AML-193 (cell line): ENCODE measurements around the gene CPED1.
A peak's percentile ranks its signal among the peaks of the same experiment; 100 is the strongest.

Experiments
- DNase-seq, 2 experiments: peaks; one replicate each; lab custom pipeline; 2025; lab: John Stamatoyannopoulos, UW

CPED1 gene

DNA sequence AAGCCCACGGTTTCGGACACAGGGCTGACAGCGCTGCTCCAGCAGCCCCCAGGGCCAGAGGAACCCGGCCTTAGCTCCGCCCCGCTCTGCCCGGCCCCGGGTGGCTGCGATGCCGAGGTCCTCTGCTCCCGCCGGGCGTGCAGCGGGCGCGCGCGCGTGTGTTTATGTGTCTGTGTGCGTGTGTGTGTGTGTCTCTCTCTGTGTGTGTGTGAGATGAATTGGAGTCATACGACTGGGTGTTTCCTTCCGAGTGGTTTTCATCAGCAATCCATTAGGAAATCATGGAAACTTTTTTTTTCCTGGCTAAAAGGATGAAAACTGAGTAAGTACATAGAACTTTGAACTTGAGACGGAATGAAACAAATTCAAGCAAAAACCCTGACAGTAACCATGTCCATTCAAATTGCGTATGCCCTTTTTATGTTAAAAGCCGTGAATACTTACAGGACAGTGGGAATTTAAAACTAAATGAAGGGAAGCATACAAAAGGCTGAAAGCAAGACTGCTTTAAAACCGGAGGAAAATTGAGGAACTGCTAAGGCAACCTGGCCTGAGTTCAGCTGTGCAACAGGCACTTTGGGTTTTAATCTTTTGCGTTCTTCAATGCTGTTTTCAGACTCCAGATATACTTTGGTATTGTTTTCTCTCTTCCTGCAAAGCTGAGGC is at the start of gene CPED1:
CPED1 (plus strand) TSS at position 121 of the 666 bp plus-strand sequence. CDS start 911 bp downstream, outside the sequence.
- DNase-seq: no peak

DNA sequence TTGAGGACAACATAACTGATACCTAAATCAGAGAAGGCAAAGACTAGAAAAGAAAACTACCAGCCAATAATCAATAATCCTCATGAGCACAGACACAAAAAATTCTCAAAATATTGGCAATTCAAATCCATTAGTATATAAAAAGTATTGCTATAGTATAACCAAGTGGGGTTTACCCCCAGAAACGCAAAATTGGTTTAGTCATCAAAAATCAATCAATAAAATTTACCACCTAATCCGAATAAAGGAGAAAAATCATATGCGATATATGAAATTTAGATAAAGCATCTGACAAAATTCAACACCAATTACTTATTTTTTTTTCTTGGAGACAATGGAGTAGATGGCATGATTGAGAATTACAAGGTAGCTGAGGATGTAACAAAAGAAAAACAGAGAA is 49.2 kb upstream of the CPED1 start:
- no peak for DNase-seq

DNA sequence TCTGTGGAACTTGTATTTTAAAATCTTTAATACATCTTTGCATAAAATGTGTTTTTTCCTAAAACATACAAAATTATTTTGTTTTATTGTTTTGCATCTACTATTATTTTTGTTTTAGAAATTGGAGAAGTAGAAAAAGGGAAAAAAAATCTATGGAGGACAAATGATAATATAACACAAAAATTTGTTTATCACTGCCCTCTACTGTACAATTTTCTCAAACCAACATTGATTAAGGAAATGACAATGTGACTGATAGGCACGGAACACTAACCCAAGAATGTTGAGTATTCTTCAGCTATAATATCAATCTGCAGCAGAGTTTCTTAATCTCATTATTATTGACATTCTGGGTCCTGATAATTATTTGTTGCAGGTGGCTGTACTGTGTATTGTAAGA is 47.4 kb upstream of the CPED1 start:
- peak; percentile 16 to 18 for DNase-seq

DNA sequence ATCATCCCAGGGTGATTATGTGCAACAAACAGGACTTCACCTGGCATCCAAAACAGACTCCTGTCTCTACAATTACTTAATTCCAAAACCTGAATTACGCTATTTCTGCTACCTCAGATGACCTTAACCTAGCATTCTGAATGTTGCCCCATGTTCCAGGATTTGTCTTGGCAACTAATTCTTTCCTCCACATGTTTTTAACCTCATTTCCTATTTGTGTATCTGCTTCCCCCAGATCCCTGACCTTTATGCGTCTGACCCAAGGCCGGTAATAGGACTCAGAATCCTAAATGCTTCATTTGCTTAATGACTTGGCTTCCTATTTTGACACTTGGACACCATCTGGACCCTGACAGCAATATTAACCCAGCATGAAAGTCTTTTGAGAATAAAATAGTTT is 46.7 kb upstream of the CPED1 start:
- DNase-seq: no peak

DNA sequence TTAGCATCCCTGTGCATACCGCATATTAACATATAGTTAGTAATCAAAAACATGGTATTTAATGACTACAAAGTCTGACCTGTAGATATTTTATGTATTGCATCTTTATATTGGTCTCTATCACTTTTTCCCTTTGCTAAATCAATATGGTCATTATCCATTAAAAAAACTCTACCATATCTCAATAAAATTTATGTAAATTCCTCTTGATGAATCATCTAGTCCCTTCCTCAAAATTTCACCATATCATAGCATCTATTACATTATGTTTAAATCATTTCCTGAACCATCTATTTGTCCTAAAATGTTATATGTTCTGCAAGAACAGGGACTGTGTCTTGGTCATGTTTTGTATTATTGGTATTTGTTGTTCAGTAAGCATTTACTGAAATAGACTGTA is 45.6 kb upstream of the CPED1 start:
- DNase-seq: no peak

DNA sequence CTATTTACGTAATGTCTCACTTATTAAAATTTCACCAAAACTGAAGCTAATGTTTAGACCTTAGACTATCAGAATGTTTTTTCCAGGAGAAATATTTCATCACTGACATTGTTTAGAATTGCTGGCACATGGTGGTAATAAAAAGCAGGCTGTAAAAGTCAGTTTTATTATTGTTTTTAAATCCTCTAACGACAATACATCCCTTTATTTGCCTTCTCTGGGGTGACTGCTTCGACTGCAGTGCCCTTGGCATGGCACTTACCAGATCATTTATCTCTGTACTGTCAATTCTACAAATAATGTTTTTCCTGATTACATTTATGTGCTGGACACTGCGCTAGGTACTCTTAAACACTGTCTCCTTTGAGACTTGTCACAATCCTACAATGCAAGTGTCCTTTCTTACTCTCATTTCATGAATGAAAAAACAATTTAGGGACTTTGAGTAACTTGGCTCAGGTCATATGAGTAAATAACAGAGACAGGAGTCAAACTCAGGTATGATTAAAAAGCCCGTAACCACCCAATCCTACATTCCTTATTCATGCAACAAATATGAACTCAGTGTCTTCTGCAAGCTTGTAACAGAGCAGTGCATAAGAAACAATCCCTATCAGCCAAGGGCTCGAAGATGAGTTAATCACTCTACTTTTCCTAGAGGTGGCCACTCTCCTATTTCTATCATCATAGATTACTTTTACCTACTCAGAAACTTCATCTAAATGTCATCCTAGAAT is 43.5 kb upstream of the CPED1 start:
- DNase-seq: no peak

DNA sequence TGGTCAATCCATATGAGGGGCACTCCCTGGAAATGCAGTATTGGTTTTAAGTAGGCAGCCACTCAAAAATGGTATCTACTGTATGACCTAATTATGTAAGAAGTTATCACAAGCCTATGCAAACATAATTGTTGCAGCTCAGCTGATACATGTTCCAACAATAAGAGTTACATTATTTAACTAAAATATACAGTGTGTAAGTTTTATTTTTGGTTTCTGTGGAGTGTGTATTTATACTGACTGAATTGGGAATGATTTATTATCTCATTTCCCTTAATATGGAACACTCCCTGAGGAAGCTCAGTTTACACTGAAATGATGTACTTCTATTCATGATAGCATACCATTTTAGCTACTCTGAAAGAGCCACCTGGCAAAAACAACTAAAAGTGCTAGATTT is 40.5 kb upstream of the CPED1 start:
- no peak for DNase-seq

DNA sequence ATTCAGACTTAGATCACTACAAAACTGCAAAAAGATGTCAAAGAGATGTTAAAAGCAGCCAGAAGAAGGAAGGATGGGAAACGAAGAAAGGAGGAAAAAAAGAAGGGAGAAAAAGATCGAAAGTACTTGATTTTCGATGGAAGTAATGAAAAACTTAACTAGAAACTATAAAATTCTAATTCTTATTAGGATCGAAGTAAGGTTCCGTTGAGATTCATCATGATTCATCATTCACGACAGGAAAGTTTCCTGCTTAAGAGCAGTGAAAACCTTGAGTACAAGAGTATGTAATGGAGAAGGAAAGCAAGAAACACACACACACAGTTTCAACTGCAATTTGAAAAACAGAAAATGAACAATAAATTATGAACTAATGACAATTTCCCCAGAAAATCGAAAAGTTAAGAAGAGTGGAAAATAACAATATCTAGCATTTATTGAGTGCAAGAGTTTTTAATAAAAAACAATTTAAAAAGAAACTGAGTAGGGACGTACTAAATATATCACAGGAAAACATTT is 39.1 kb upstream of the CPED1 start:
- no peak for DNase-seq

DNA sequence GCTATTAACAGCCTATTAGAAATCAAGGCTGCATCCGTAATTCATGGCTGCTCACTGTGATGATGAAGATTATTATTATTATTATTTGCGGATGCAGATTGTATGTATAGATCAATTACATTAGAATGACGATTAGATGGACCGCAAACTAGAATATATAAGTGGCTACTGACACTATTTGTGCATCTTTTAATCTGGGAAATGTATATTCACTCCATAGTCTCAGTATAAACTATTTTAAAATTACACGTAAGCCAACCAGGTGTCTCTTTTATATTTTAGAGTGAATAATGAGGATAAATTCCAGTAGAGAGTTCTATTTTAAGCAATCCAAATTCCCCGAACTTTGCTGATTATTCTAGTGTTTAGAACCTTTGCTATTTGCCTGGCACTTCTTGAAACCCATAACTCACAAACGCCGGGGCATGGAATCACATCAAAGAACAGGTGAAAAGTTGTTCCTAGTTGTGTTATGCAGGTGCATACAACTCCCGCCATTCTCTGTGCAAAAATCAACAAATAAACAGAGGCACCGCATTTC is 38.4 kb upstream of the CPED1 start:
- no peak for DNase-seq

DNA sequence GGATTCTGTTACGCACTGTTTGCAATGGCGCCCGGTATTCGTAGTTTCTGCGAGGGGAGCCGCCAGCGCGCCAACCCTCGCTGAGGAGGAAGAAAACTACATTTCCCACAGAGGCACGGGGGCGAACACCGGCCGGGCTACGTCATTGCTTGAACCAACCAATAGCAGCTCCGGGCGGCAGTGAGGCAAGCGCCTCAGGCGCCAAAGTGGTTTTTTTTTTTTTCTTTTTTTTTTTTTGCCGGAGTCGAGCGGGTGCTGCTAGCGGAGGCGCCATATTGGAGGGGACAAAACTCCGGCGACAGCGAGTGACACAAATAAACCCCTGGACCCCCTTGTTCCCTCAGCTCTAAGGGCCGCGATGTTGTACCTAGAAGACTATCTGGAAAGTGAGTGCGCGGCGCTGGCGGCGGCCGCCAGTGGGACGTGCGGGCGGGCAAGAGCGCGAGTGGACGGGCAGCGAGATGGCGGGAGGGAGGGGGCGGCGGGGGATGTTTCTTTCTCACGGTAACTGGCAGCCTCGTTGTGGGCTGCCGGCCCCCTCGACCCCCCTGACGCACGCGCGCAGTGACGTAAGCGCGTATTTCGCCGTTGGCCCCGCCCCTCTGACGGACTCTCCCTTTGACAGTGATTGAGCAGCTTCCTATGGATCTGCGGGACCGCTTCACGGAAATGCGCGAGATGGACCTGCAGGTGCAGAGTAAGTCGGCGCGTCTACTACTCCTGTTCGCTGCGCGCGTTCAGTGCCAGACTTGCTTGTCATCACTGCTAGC is 37.8 kb upstream of the CPED1 start, which contains the start of gene ING3:
ING3 (plus strand) TSS at position 239 of the 770 bp plus-strand sequence; CDS start at position 359, 120 bp downstream.
- DNase-seq: peak; percentile 95 to 96

DNA sequence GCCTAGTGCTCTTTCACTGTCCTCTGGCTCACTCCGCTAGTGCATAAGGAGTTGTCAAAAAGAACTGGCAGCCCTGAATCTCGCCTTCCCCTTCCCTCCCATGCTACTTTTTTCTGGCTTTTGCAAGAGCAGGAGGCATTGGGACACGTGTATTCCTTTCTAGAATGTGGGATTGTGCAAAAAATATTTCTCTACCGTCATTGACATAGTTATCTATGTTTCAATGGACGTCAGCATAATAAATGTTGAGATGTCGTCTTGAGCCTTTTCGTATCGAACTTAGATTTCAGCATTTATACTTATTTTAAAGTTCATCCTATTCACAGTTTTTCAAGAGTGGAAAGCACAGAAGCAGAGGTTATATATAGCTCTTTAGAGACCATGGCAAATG is 37.2 kb upstream of the CPED1 start:
- DNase-seq: peak in 1 of 2 experiments; percentile 38

DNA sequence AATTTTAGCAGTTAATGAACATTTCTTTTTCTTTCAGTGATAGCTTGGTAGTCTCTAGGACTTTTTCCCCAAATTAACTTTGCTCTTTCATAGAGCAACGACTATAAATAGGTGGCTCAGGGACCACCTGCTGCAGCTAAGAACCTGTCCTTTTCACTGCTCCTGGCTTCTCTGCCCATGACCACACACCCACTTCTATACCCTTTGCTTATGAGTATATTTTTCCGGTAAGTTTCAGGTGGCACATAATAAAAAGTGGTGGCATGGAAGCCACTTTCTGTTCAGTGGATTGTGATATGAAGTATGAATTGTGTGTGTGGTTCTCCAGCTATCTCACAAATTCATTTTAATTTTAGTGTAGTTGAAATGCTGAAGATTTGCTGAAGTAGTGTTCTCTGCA is 36.7 kb upstream of the CPED1 start:
- no peak for DNase-seq

DNA sequence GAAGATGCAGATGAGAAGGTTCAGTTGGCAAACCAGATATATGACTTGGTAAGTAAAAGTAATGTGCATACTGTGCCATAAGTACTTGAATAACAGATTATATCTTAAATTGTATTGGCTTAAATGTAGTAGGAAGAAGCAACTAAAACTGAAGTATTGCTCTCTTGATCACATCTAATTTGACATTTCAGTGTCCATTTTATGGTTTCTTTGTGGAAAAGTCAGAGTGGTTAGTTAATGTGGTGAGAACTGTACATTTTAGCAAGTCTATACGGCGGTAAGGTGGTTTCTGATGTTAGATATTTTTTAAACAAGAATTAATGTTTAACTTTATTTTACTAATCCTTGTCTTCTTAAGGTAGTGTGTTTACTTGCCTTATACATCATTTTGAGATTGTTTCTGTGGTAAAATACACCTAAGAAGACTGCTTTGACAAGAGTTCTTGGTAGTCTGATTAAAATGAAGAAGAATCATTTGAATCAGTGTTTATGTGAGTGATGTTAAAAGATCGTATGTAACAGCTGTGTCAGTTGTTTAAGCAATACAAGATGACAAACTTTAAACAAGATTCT is 32.8 kb upstream of the CPED1 start:
- no peak for DNase-seq

DNA sequence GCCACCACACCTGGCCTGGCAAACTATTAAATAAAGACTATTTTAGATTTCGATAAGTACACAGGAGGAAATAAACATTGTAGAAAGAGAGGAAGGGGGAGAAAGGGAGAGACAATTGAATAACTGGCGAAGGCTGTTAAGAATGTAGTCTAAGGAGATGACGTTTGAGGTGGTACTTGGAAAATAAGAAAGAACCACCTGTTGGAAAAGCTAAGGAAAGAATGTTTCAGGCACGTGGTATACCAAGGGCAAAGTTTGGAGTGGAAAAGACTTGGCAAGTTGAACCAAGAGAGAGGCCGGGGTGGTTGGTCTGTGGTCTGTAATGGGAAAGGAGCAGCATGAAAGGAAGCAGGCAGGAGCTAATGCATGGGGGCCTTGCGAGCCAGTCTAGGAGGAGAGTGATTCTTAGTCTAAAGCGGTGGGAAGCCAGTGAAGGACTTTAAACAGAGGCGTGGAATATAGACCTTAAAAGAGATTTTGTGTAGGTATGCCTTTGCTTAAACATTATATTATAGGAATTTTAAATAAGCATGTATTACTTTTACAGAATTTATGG is 28.5 kb upstream of the CPED1 start:
- DNase-seq: no peak

DNA sequence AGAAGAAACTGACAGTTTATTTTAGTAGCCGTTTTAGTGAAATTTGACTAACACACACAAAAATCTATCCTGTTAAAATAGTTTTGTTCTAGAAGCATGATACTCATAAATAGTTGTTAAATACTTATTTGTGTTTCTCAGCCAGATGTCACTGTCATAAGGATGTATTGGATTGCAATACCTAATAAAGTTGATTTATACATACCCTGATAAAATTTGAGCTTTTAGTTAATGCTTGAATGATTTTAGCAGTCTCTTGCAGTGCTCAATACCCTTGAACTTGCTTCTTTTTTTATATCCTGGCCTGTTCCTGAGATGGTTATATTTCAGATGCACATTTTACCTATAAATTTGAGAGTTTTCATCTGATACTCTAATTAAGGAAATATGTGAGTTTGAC is 27.8 kb upstream of the CPED1 start:
- DNase-seq: no peak

DNA sequence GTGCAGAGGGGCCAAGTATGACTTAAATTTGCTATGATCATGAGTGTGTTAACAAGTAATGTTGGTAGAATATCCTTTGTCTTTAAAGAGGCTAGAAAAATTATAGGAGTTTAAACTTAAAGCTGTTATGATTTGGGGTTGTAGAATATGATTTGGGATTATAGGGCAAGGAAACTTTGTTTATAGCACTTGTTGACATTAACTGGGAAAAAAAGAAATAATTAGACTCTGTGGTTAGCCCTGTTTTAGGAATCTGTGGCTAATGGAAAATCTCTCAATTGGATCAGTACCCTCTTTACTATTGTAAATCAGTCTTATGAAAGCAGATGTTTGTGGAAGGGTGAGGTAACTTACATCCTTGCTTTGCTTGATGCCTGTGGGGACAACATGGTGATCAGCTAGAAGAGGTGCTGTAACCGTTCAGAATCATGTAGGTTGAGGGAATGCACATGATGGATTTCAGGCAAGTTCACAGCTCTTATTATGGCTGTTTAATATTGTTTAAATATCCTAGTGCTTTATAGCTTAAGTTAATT is 26.8 kb upstream of the CPED1 start:
- no peak for DNase-seq

DNA sequence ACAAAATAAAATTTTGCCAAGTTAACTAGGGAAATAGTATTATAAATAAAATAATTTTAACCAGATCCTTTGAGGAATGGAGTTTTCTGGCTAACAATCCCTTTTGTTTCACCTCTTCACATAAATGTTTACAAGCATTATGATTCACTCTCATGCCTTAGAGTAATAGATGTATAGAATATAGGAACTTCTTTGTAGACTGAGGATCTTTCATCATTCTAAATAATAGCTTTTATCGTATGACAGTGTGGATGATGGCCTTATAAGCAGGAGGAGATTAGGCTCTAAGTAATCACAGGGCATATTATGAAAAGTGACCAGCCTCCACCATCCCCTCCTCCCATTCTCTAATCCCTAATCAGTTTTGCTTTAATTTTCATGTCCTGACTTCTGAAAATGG is 24.4 kb upstream of the CPED1 start:
- no peak for DNase-seq

DNA sequence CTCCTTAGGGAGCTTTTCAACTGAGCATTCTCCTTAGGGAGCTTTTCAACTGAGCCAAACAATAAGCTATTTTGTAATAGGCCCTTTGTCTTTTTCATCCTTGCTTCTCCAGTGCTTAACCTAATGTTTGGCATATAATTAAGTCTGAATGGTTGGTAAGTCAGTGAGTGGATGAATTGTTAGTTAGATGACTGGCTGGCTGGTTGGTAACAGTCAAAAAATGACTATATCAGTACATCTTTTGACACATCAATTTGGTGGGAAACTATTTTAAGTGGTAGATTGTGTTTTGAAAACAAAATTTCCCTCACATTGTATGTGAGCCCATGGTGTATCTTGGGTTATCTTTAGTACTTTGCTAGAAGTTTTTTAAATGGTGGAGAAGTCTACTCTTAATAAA is 21.6 kb upstream of the CPED1 start:
- no peak for DNase-seq

DNA sequence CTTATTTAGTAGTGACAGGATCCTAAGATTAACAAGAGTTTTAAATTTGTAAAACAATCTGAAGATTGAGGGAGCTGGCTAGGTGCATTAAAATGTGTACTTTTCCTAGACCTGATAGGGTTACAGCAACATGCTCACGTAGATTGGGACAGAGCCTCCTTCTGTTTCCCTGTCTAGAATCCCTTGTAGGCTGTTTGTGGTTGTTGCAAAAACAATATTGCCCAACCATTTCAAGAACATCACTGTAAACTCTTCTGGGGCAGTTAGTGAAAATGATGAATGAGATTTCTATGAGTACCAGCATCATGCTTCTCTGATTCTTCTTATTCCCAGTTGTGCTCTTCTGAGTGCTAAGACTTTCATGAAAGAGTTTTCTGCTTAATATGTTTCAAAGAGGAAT is 14.7 kb upstream of the CPED1 start:
- peak in 1 of 2 experiments; percentile 4 for DNase-seq

DNA sequence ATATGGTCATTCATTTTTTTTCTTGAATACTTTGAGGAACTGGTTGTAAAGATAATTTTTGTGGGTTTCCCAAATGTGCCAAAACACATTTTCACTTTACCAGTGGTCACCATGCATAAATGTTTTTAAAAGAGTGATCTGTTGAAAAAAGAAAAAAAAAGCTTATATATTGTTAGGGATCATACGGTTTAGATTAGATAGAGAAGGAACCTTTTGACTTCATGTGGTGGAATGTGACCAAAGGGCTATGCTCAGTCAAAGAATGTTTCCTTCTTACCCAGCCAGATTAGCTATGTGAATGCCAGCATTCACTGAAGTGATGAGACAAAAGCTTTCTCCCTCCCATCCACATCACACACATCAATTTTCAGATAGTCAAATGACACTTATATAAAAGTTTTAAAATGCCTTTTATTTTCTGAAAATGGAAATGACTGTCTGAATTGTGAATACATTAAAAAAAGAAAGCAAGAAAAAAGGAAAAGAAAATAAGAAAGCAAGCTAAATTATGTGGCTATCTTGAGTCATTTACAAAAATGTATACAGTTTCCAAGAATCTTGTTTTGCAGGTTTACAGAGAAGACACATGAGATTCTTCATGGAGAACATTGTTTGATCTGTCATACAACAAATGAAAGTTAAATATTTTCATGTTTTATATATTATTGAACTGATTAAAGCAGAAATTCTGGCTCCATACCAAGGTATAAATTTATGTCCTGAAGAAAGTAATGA is 8.6 kb upstream of the CPED1 start:
- DNase-seq: no peak

DNA sequence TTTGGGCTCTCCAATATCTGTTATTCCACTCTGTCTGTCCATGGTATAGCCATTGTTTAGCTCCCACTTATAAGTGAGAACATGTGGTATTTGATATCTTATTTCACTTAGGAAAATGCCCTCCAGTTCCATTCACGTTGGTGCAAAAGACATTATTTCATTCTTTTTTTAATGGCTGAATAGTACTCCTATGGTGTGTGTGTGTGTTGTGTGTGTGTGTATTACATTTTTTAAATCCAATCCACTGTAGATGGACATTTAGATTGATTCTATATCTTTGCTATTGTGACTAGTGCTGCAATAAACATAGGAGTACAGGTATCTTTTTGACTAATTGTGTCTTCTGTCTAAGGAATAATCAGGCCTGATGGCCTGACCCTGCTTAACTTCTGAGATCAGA is 7.4 kb upstream of the CPED1 start:
- DNase-seq: no peak
